GM18511 (cell line): ENCODE measurements around the gene RNASE4.
"Not testable (repeated sequence)": the region's sequence is repeated elsewhere in the genome, so short reads cannot be mapped to it uniquely, and the experiment has no call there.

Experiments used
- ATAC-seq: cut with Tn5 transposase; IDR thresholded peaks from one replicate; pipeline ENCODE4 v1.9.1; 2021; ENCODE audit warnings: mild to moderate bottlenecking, moderate library complexity; ENCODE audit not compliant: unreplicated experiment

The RNASE4 gene

DNA sequence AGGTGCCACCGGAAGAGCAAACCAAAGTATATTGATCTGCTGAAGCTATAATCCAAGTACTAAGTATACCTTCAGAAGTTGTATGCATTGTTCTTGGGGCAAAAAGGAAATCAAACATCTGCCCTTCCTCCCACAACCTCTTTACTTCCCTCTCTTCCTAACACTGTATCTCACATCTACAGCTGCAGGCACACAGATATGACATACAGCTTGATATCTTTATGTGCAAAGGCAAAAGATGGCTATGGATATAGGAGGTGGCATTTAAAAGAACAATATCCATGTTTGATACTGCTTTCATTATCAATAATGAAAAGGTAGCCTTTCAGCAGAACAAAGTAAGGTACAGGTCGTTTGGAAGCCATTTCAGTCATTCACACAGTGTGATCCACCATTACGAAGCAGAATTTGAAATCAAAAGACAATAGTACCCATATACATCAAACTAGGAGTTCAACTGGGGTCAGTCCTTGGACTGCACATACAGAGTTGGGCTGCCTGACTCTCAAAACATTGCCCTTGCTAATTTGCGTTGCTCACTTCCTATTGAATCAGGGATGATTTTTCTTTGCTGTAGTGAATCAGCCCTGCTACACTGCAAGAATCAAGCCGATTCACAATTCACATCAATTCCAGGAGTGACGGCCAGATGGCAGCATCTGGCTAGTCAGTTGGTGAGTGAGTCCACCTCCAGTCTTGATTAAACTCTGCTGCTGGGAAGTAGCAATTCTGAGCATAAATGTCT, 13.1 kb downstream of the RNASE4 start:
- no peak for ATAC-seq

DNA sequence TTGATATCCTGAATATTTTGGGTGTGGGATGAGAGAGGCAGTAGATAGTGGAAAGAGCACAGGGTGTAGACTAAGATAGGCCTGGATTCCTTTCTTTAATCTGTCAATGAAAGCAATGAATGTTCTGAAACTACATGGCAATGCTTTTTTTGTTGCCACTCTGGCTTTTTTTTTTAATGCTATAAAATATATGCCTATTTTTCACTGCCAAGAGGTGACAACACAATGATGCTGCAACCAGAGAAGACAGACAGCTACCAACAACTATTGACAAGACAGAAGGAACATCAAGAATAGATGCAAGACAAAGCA, 13.6 kb downstream of the RNASE4 start:
- no peak for ATAC-seq

DNA sequence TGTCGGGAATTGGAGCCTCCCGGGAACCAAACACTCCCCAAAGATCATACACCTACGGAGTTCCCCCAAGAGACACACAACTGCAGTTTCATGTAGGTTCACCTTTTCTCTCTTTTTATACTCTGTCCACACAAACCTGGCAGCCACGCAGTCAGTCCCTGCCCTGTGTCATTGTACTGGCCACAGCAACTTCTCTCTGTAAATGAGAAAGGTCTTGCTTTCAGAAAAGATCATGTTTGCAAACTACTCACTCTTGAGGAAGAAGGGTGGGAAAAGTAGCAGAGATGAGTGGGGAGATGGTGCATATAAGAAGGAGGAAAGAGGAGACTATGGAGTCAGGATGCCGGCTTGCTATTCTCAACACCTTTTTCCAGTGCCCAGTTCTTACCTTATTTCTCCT, 14.6 kb downstream of the RNASE4 start:
- ATAC-seq: no peak

DNA sequence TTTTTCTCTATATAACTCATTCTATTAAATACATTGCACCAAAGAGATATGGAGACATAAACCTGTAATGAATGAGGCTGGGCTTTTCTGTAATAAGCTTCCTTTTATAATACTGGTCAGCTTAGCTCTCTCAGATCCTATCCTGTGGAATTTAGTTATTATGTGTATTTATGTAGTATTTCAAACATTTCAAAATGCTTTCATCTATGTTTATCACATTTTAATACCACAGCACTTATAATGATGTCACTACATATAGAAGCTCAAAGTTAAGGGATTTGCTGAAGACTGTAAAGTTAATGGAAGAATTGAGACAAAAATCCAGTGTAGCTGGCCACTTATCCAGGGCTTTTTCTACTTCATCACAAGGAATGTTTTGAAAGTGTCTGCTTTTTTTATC, 15.6 kb downstream of the RNASE4 start:
- no peak for ATAC-seq

DNA sequence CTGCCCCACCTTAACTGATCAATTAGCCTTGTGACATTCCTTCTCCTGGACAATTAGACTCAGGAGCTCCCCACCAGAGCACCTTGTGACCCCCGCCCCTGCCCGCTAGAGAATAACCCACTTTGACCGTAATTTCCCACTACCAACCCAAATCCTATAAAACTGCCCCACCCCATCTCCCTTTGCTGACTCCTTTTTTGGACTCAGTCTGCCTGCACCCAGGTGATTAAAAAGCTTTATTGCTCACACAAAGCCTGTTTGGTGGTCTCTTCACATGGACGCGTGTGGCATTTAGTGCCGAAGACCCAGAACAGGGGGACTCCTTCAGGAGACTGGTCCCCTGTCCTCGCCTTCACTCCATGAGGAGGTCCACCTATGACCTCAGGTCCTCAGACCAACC, 16.6 kb downstream of the RNASE4 start:
- not testable (repeated sequence) for ATAC-seq

DNA sequence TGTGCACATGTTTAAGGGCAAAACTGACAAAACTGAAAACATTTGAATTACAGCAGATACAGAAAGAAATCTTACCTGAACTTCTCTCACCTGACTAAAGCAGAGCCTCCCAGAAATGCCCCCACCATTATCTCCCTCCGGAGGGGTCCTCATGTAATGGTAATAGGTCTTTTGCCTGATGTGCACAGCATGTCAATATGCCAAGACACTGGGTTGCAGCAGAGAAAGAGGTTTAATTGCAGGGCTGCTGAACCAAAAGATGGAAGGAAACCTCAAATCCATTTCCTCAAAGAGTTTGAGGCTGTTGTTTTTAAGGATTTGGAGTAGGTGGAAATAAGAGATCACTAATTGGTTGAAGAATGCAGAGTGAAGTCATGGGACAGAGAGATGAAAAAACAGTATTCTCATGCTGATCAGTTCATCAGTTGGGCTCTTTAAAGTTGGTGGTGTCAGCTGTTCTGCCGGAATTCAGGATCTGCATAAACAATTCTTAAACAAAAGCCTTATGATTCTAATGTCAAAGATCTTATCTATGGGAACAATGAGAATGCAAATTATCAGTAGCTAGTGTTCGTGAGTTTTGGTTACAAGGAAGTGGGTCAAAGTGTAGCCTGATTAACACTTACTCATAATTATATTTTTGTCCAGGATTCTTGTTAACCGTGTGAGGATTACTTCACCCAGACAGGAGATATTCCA, 22.4 kb downstream of the RNASE4 start:
- ATAC-seq: no peak

DNA sequence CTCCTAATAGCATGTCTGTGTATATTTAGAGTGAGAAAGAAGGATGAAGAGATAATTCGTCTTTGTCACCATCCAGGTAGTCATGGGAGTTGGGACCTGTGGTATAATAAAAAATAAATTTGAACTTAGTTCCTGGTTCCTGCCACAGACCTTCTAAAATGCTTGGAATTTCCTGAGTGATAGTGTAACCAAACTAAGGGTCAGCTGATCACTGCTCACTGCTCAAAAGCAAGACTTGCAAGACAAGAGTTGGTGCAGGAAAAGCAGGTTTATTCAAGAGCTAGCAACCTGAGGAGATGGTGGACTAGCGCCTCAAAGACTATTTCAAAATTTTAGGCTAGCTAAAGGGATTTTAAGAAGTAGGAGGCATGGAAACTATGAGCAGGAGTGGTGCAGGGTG, 23.3 kb downstream of the RNASE4 start:
- ATAC-seq: no peak

DNA sequence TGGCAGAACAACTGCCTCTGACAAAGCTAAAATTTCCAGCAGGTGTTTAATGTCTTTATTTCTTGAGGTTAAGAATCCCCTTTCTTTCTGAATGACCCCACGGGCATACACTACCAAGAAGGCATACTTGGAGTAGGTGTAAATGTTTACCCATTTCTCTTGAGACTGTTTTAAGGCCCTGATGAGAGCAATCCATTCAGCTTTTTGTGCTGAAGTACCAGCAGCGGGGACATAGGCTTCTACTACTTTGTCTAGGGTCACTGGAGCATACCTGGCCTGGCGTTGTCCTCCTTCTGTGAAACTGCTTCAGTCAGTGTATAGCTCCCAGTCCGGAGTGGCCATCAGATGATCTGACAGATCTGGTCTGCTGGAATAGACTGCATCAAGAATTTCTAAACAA, 26.9 kb downstream of the RNASE4 start:
- no peak for ATAC-seq

DNA sequence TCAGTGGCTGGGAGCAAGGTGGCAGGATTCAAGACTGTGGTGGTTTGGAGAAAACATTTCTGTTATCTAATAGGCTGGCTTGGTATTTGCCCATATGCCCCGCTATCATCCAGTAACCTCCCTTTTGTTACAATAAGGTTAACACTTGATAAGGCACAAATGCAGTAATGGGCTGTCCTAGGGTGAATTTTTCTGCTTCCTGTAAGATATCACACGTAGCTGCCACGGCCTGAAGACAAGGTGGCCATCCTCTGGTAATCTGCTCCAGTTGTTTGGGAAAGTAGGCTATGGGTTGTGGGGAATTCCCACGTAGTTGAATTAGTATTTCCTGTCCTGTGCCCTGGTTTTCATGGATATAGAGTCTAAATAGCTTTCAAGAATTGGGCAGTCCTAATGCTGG, 27.3 kb downstream of the RNASE4 start:
- ATAC-seq: no peak

DNA sequence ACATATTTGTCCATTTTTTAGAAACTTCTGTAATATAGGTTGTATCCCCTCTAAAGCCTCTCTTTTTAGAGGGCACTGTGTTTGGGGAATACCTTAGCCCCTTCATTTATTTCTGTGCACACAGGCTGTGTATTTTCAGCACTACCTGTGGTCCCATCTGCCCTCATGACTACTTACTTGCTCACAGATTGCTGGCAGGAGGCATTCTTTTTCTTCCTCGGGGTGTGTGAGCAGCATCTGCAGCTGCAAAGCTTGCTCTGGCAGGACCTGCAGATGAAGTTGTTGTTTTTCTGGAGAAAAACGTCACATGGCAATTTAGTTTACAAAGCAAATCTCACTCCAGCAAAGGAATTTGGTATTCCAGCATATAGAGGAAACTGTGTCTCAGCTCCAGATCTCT, 28.5 kb downstream of the RNASE4 start:
- ATAC-seq: no peak

DNA sequence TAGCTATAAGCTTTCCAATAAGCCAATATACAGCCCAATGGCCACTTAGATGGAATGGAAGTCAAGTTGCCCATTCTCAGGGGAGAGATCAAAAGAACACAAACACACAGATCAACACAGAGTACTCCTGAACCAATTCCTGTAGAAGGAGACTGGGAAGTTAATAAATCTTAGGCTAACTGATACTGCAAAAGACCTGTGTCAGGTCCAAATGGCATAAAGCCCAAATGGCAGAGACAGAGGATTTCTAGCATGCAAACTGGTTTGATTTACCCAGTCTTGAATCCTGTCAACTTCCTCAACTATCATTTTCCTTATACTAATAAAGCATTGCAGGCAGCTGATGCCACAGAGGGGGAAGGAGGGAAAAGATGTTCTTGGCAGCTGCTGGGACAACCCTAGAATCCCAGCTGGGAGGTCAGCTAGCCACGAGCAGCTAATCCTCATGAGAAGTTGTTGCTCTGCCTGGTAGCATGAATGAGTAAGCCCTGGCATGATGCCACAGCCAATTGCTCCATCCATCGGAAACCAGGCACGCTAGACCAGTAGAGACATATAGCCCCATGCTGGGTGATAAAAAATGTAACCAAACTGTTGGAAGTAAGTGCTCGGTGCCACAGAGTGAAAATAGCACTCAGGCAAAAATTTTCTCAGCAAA, 30.4 kb downstream of the RNASE4 start:
- no peak for ATAC-seq

DNA sequence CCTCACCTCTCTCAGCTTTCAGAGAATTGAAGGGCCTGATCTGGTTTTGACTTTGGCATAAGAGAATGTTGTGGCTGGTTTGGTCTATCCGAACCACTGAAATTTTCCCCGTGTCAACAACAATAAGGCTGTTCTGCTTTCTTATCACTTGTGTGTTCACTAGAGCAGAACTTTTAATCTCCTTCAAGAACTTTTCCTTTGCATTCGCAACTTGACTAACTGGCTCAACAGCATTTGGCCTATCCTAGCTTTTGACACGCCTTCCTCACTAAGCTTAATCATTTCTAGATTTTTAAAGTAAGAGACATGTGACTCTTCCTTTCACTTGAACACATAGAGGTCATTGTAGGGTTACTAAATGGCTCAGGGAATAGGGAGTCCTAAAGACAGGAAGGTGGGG, 35.4 kb downstream of the RNASE4 start:
- no peak for ATAC-seq

DNA sequence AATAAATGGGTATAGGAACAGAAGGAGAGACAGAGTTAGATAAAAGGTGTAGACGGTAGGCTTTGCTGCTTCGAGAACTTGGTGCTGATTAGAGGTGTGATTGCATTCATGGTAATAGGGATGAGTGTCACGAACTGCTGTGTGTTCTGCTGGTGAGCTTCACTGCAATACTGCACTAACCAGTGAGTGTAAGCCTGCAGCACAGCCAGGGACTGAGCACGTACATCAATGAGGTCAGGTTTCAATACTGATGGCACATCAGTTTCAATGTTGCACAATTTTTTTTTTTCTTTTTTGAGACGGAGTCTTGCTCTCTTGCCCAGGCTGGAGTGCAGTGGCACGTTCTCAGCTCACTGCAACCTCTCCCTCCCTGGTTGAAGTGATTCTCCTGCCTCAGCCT, 36.4 kb downstream of the RNASE4 start:
- no peak for ATAC-seq

DNA sequence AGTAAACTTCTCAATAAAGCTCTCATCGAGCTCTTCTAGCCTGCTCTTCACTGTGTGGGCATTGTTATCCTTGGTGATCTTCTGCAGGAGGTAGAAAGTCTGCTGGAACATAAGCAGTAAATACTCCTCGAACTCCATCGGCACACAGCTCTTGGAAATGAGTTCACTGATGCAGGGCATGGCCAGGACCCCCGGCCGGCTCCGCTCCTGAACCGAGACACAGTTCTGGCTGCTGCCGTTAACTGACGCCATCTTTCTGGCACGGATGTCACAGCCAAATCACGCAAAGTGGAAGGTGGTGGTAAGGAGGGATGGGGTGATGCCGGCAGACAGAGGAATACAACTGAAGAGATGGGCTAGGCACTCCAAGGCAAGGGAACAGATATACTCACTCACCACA, 37.7 kb downstream of the RNASE4 start:
- no peak for ATAC-seq

DNA sequence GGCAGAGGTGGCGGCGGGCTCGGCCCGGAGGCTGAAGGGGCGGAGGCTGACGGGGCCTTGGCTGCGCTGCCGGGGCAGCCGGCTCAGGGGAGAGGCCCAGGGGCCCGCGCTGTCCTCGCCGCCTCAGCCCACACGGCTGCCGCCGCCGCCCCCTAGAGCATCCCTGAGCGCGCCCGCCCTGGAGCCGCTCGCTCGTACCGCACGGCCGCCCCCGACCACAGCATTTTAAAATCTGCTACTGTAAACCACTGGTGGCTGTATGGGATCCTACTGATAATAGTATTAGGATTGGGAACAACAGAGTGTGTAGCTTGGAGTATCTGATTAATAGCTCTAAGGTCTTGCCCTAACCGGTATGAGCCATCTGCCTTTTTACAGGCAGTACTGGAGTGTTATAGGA, 39.1 kb downstream of the RNASE4 start:
- no peak for ATAC-seq

DNA sequence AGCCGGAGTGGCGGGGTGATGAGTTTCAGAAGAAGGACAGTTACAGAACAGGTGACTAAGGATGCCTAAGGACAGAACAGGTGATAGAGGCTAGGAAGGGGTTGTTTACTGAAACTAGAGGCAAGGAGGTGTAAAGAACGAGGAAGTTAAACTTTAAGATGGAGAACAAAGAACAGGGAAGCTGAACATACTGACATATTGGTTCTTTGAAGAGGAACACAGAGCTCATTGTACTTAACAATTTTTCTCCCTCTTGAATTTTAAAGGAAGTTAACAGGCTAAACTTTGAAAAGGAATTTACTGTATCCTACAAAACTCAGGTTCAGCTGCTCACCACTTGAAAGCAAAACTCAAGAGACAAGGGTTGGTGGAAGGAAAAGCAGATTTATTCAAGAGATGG, 41.8 kb downstream of the RNASE4 start:
- ATAC-seq: not testable (repeated sequence)

DNA sequence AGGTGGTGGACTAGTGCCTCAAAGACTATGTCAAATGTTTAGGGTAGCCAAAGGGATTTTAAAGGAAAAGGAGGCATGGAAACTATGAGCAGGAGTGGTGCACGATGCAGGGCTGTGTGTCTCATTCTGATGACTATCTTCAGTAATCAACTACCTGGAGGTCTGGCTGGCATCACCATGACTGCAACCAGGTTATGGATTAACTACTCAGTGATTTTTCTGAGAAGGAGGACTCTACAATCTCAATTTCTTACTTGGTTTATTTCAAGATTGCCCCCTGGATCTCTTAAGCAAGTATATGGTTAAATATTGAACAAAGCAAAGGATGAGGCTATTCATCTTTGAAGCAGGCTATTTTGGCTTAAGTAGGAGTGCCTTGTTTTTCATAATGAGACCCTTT, 42.2 kb downstream of the RNASE4 start:
- ATAC-seq: no peak

DNA sequence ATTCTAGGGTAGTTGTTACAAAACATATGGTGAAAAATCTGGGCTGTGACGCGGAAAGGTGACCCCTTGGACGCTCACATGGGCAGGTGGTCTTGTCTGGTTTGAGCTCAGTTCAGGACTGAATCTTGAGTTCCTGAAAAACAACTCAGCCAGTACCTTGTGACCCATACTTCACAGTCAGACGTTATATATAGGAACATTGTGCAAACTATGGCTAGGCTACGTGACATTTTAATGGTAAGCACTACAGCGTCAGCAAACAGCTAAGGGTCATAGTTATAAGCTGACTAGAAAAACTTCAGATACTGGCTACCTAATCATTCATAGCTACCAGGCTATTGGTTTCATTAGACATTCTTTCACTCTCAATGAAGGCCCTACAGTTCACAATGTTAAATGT, 46.5 kb downstream of the RNASE4 start:
- no peak for ATAC-seq

DNA sequence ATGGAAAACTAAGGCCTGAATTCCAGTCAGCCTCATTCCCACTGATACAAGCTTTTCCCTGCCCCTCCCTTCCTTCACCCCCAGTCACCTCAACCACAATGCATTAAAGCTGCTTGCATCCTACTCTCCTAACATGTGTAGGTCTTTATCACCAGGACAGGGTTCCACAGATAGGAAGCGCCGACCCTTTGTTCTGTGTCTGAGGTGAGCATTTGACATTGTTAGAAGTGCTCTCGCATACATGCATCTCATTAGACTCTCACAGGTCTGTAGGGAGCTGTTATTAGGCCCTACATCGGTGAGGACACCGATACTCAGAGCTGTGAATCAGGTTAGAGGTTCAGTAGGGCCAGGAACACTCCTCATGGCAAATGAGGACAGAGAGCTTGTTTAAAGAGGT, 48.1 kb downstream of the RNASE4 start:
- no peak for ATAC-seq

DNA sequence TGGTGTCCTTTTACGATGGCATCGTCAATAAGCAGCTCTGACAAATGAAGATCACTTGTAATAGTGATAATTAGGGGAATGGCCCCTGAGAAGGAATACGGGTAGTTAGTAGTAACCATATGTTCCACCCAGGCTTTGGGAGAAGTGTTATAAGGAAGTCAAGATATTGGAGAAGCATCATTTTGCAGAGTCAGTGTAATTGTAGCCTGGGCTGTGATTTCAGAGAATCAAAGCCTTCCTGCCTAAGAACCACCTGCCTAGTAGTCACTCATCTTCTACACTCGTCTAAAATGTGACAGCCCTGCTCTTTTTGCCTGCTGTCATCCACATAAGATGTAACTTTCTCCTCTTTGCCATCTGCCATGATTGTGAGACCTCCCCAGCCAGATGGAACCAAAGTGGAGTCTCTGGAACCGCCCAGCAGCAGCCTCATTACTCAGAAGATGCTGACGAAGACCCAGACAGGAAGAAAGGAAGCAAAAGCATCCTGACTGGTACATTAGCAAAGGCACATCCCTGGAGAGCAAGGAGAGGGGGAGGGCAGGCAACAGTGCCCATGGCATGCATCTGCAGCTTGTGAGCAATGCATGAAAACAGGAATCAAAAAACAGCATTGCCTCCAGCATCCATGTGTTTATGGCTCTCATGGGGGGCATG, 48.7 kb downstream of the RNASE4 start:
- no peak for ATAC-seq

DNA sequence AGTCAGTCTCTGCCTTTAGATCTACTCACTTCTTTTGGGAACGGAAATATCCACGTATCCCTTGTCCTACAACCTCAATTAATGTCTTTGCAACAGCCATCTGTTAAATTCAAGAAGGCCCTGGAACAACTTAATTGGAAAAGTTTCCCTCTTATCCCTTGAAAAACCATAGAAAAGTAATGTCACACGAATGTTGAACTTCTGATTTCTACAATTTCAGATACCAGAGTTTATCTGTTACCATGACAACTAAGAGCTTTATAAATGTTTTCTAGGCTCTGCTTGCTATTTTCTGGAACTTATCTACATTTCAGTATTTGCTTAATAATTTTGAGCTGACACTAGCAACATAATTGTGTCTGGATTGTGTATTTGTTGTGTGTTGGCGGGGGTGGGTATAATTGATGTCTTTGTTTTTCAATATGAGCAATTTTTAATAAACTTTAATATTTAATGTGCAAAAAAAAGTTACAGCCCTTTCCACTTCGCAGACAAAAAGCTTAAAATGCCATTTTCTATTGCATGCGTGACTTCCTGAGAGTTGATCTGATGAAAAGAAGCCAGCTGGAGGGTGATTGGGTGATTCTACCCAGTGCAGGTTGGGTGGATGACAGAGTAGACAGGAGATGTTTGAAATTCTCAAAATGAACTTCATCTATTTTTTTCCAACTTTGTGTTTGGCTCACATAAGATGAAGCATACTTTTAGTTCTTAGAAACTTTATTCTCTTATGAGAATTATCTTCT, 49.5 kb downstream of the RNASE4 start:
- no peak for ATAC-seq
